GM23248 (cell line): ENCODE results near the gene IFNA5. TPM values are rescaled to one million over a fixed set of nuclear protein-coding genes. Genes with fewer than 3 reads are reported as not detected.

Experiments
- DNase-seq: peaks from one replicate; pipeline ENCODE4 v3.0.0-alpha.2; 2015
- H2AFZ ChIP-seq: fragments of 200-600 bp; sonication (generic); 2 replicates; pipeline ENCODE4 v1.6.1; 2016; ENCODE audit warnings: antibody characterized with exemption
- H3F3A ChIP-seq: fragments of 200-600 bp; sonication (generic); 2 replicates; pipeline ENCODE4 v1.6.1; 2016; ENCODE audit warnings: mild to moderate bottlenecking, antibody characterized with exemption, mixed run types; ENCODE audit not compliant: insufficient read depth
- H3K27ac ChIP-seq: fragments of 200-600 bp; sonication (generic); 2 replicates; pipeline ENCODE4 v1.5.1; 2016; ENCODE audit warnings: mild to moderate bottlenecking
- H3K27me3 ChIP-seq: fragments of 200-600 bp; sonication (generic); replicated peaks from 2 replicates; pipeline ENCODE4 v1.6.1; 2016; ENCODE audit warnings: mild to moderate bottlenecking; ENCODE audit not compliant: insufficient read depth
- H3K36me3 ChIP-seq: fragments of 200-600 bp; sonication (generic); 2 replicates; pipeline ENCODE4 v1.6.1; 2016; ENCODE audit warnings: low read depth, mild to moderate bottlenecking
- H3K4me1 ChIP-seq: fragments of 200-600 bp; sonication (generic); 2 replicates; pipeline ENCODE4 v1.6.1; 2016; ENCODE audit warnings: mild to moderate bottlenecking; ENCODE audit not compliant: insufficient read depth
- H3K4me2 ChIP-seq: fragments of 200-600 bp; sonication (generic); one replicate; pipeline ENCODE4 v1.6.1; 2016; ENCODE audit warnings: mild to moderate bottlenecking; ENCODE audit not compliant: unreplicated experiment
- H3K4me3 ChIP-seq: fragments of 200-600 bp; sonication (generic); 2 replicates; pipeline ENCODE4 v1.5.1; 2016; ENCODE audit warnings: mild to moderate bottlenecking
- H3K79me2 ChIP-seq: fragments of 200-600 bp; sonication (generic); 2 replicates; pipeline ENCODE4 v1.6.1; 2016; ENCODE audit warnings: mild to moderate bottlenecking; ENCODE audit not compliant: insufficient read depth
- H3K9ac ChIP-seq: fragments of 200-600 bp; sonication (generic); 2 replicates; pipeline ENCODE4 v1.6.1; 2016; ENCODE audit warnings: mild to moderate bottlenecking
- H3K9me2 ChIP-seq: fragments of 200-600 bp; sonication (generic); 2 replicates; pipeline ENCODE4 v1.6.1; 2016; ENCODE audit warnings: mixed run types, mild to moderate bottlenecking, moderate library complexity; ENCODE audit not compliant: insufficient read depth
- H3K9me3 ChIP-seq: fragments of 200-600 bp; sonication (generic); one replicate; pipeline ENCODE4 v1.6.1; 2017; ENCODE audit warnings: low read depth
- H4K20me1 ChIP-seq: fragments of 200-600 bp; sonication (generic); 2 replicates; pipeline ENCODE4 v1.6.0; 2016; ENCODE audit not compliant: insufficient read depth
- EZH2 ChIP-seq: fragments of 200-600 bp; sonication (generic); IDR thresholded peaks from 2 replicates; pipeline ENCODE4 v1.6.1; 2018; ENCODE audit warnings: antibody characterized with exemption, mild to moderate bottlenecking; ENCODE audit not compliant: insufficient read depth, poor library complexity, severe bottlenecking
- EZH2phosphoT487 ChIP-seq: fragments of 200-600 bp; sonication (generic); IDR thresholded peaks from 2 replicates; pipeline ENCODE4 v1.6.1; 2018; ENCODE audit warnings: antibody characterized with exemption, moderate library complexity, mild to moderate bottlenecking, low read depth; ENCODE audit not compliant: insufficient read depth
- WGBS, 2 experiments: methylation state at CpG; one replicate each; pipeline ENCODE4 v1.1.6; 2015 to 2017; ENCODE audit warnings: low lambda C conversion rate in 2 of 2, low coverage in 1 of 2; ENCODE audit errors: missing lambda C conversion rate in 2 of 2; 5-methylcytosine and 5-hydroxymethylcytosine counted together
- in situ Hi-C: fragments of 300-500 bp; cut with MboI; formaldehyde crosslinking; loops from 2 replicates; pipeline ENCODE4 v1.15.0; 2020
- polyA plus RNA-seq: library from polyadenylated mRNA; unstranded; fragments of >200 nt; fragmentation: Nextera tagmentation; extraction: Ambion mirVana; gene quantifications from 2 replicates; pipeline ENCODE4 v1.2.1, GENCODE V29; 2016
- total RNA-seq: library from RNA; depleted of rRNA; stranded (reverse); fragments of >200 nt; shearing (Covaris generic); gene quantifications from 2 replicates; pipeline ENCODE4 v1.2.3, GENCODE V29; 2014; rRNA removed

Gene IFNA5
- total and polyA plus RNA-seq, 2 experiments from 2014 or later, result not detected

- no peaks in the 10 kb centered on the region for H3K9me3 ChIP-seq
- peaks cover 50% of the 10 kb centered on the region for H3K27me3 ChIP-seq
- H3K9me2 ChIP-seq, result no peaks in the 10 kb centered on the region
- in situ Hi-C loops, result no loop called here
- no peak overlapping the region for H3K9ac ChIP-seq
- no peaks in the 10 kb centered on the region for H3K79me2 ChIP-seq
- 29 to 32% methylated on average over 4 of the region's 4 CpGs for WGBS, 2 experiments
- H4K20me1 ChIP-seq, result no peaks in the 10 kb centered on the region
- H3K36me3 ChIP-seq, result no peaks in the 10 kb centered on the region
- H3K4me2 ChIP-seq, result no peak overlapping the region
- TF ChIP-seq EZH2 (no peak), EZH2phosphoT487 (no peak)
- no peaks in the 10 kb centered on the region for H3F3A ChIP-seq
- DNase-seq, result no peak
- H3K4me3 ChIP-seq, result no peak overlapping the region
- no peaks in the 10 kb centered on the region for H3K4me1 ChIP-seq
- no peak overlapping the region for H2AFZ ChIP-seq
- H3K27ac ChIP-seq, result no peak overlapping the region
Measured at GRCh38 chr9:21267485-21268346, 37.4 kb downstream of the IFNA5 start.

- no peak for DNase-seq
- 11 to 16% methylated on average over 3 of the region's 3 CpGs for WGBS, 2 experiments
- Histone ChIP-seq H3K4me1 (no peaks in the 10 kb centered on the region), H3K36me3 (no peaks in the 10 kb centered on the region), H3K79me2 (no peaks in the 10 kb centered on the region), H3K9ac (no peak overlapping the region), H3K9me3 (no peaks in the 10 kb centered on the region), H2AFZ (no peak overlapping the region), H3K9me2 (no peaks in the 10 kb centered on the region), H3K4me2 (no peak overlapping the region), H3K27me3 (peaks cover 50% of the 10 kb centered on the region), H3F3A (no peaks in the 10 kb centered on the region), H4K20me1 (no peaks in the 10 kb centered on the region), H3K4me3 (no peak overlapping the region), H3K27ac (no peak overlapping the region)
- TF ChIP-seq EZH2 (no peak), EZH2phosphoT487 (no peak)
- in situ Hi-C loops, result no loop called here
Measured at GRCh38 chr9:21266733-21267484, 38.2 kb downstream of the IFNA5 start.

- Histone ChIP-seq H3K9me2 (no peaks in the 10 kb centered on the region), H3K79me2 (no peaks in the 10 kb centered on the region), H3F3A (no peaks in the 10 kb centered on the region), H3K4me3 (no peak overlapping the region), H3K27ac (no peak overlapping the region), H3K4me2 (no peak overlapping the region), H3K9ac (no peak overlapping the region), H3K9me3 (no peaks in the 10 kb centered on the region), H2AFZ (no peak overlapping the region), H4K20me1 (no peaks in the 10 kb centered on the region), H3K27me3 (peaks cover 54% of the 10 kb centered on the region), H3K36me3 (no peaks in the 10 kb centered on the region), H3K4me1 (no peaks in the 10 kb centered on the region)
- TF ChIP-seq EZH2phosphoT487, result no peak
- TF ChIP-seq EZH2, result no peak
- in situ Hi-C loops, result no loop called here
- 17 to 36% methylated on average over 1 of the region's 1 CpG for WGBS, 2 experiments
- no peak for DNase-seq
Measured at GRCh38 chr9:21265421-21266189, 39.5 kb downstream of the IFNA5 start.

GRCh38 chr9:21255538-21256212, 49.4 kb downstream of the IFNA5 start:
- peaks cover 57% of the 10 kb centered on the region for H3K27me3 ChIP-seq

More at GRCh38 chr9:21255538-21256212, 49.4 kb downstream of the IFNA5 start:
- Histone ChIP-seq H3K9ac (no peak overlapping the region), H3K4me2 (no peak overlapping the region), H3K79me2 (no peaks in the 10 kb centered on the region), H3K9me2 (no peaks in the 10 kb centered on the region), H4K20me1 (no peaks in the 10 kb centered on the region), H2AFZ (no peak overlapping the region), H3K27ac (no peak overlapping the region), H3K9me3 (no peaks in the 10 kb centered on the region), H3F3A (no peaks in the 10 kb centered on the region), H3K36me3 (no peaks in the 10 kb centered on the region), H3K4me3 (no peak overlapping the region), H3K4me1 (no peaks in the 10 kb centered on the region)
- TF ChIP-seq EZH2 (no peak), EZH2phosphoT487 (no peak)
- DNase-seq, result no peak
- 47 to 57% methylated on average over 5 of the region's 5 CpGs for WGBS, 2 experiments
- in situ Hi-C loops, result no loop called here

Other genes with a start within 250 kb of the IFNA5 start
- gene IFNB1, start 227.4 kb downstream of the IFNA5 start, total RNA-seq, result not detected in 2 replicates
- gene IFNB1, start 227.4 kb downstream of the IFNA5 start, polyA plus RNA-seq, result not detected in 2 replicates
- gene IFNW1, start 163.5 kb downstream of the IFNA5 start, total RNA-seq, result not detected in 2 replicates
- not detected in 2 replicates for gene IFNW1, start 163.5 kb downstream of the IFNA5 start, polyA plus RNA-seq
- gene IFNA21, start 138.7 kb downstream of the IFNA5 start, total RNA-seq, result not detected in 2 replicates
- not detected in 2 replicates for gene IFNA21, start 138.7 kb downstream of the IFNA5 start, polyA plus RNA-seq
- not detected in 2 replicates for gene IFNA4, start 117.7 kb downstream of the IFNA5 start, total RNA-seq
- not detected in 2 replicates for gene IFNA4, start 117.7 kb downstream of the IFNA5 start, polyA plus RNA-seq
- not detected in 2 replicates for gene IFNA7, start 103.1 kb downstream of the IFNA5 start, total RNA-seq
- not detected in 2 replicates for gene IFNA7, start 103.1 kb downstream of the IFNA5 start, polyA plus RNA-seq
- not detected in 2 replicates for gene IFNA10, start 98.2 kb downstream of the IFNA5 start, total RNA-seq
- gene IFNA10, start 98.2 kb downstream of the IFNA5 start, polyA plus RNA-seq, result not detected in 2 replicates
- gene IFNA16, start 88.0 kb downstream of the IFNA5 start, total RNA-seq, result not detected in 2 replicates
- gene IFNA16, start 88.0 kb downstream of the IFNA5 start, polyA plus RNA-seq, result not detected in 2 replicates
- gene IFNA17, start 77.1 kb downstream of the IFNA5 start, total RNA-seq, result not detected in 2 replicates
- gene IFNA17, start 77.1 kb downstream of the IFNA5 start, polyA plus RNA-seq, result not detected in 2 replicates
- gene IFNA14, start 65.3 kb downstream of the IFNA5 start, total RNA-seq, result not detected in 2 replicates
- not detected in 2 replicates for gene IFNA14, start 65.3 kb downstream of the IFNA5 start, polyA plus RNA-seq
- 41.9 and 49.4 TPM in 2 replicates for gene KLHL9, start 30.1 kb upstream of the IFNA5 start, total RNA-seq
- 28.8 and 29.5 TPM in 2 replicates for gene KLHL9, start 30.1 kb upstream of the IFNA5 start, polyA plus RNA-seq
- not detected in 2 replicates for gene IFNA6, start 45.6 kb upstream of the IFNA5 start, total RNA-seq
- not detected in 2 replicates for gene IFNA6, start 45.6 kb upstream of the IFNA5 start, polyA plus RNA-seq
- gene IFNA13, start 62.7 kb upstream of the IFNA5 start, total RNA-seq, result not detected in 2 replicates
- not detected in 2 replicates for gene IFNA13, start 62.7 kb upstream of the IFNA5 start, polyA plus RNA-seq
- not detected in 2 replicates for gene IFNA2, start 80.1 kb upstream of the IFNA5 start, total RNA-seq
- gene IFNA2, start 80.1 kb upstream of the IFNA5 start, polyA plus RNA-seq, result not detected in 2 replicates
- gene IFNA8, start 103.8 kb upstream of the IFNA5 start, total RNA-seq, result not detected in 2 replicates
- gene IFNA8, start 103.8 kb upstream of the IFNA5 start, polyA plus RNA-seq, result not detected in 2 replicates
- gene IFNA1, start 135.1 kb upstream of the IFNA5 start, total RNA-seq, result not detected in 2 replicates
- gene IFNA1, start 135.1 kb upstream of the IFNA5 start, polyA plus RNA-seq, result 1.1 and 1.6 TPM in 2 replicates
- 1.8 TPM in 2 replicates for gene IFNE, start 177.0 kb upstream of the IFNA5 start, total RNA-seq
- 0.80 and 1.3 TPM in 2 replicates for gene IFNE, start 177.0 kb upstream of the IFNA5 start, polyA plus RNA-seq